NCI-H2029 treated with DMSO at 0.1 percent for 48 hours (cell line): ENCODE measurements around the gene MXD1.

ENCODE experiments used
- DNase-seq: peaks from one replicate; lab custom pipeline; 2025; lab: John Stamatoyannopoulos, UW

Gene MXD1

GRCh38 chr2:69952336-69953115, 37.6 kb downstream of the MXD1 start:
- no peak for DNase-seq

GRCh38 chr2:69954084-69954483, 39.2 kb downstream of the MXD1 start:
- no peak for DNase-seq

- DNase-seq = no peak
Observed at GRCh38 chr2:69955029-69955428, 40.1 kb downstream of the MXD1 start.

DNA sequence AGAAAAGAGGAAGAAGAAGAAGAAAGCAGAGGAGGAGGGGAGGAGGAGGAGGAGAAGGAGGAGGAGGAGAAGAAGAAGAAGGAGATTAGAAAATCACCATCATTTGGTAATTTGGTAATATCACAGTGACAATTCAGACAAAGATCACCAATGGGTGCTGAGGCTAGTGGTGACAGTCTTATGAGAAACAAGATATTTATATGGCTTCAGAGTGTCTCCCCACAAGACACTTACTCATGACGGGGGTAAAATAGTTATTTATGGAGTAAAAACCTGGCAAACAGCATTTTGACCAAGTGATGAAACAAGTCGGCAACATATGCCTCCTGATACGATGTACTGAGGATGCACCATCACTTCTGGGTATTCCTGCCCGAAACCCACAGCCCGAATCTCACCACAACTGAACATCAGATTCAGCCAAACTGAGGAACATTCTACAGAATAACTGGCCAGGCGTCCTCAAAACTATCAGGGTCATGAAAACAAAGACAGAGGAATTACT, 41.6 kb downstream of the MXD1 start:
- DNase-seq = no peak

DNA sequence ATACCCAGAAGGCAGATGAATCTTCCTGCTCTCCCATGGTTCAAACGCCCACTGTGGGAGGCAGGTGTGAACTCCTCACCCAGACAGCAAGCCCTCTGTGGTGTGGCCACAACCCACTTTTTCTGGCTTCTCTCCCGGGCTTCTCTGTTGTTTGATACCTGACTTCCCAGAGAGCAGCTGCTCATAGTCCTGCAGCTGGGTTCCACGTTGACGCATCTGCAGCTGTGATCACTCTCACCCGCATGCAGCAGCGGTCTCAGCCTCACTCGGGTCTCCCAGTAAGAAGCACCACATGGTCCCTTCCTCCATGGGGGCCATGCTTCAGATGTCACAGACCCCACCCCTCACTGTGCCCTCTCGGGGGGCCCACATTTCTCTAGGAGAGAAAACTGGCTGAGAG, 43.1 kb downstream of the MXD1 start:
- no peak for DNase-seq

GRCh38 chr2:69958480-69958879, 43.6 kb downstream of the MXD1 start:
- no peak for DNase-seq

DNA sequence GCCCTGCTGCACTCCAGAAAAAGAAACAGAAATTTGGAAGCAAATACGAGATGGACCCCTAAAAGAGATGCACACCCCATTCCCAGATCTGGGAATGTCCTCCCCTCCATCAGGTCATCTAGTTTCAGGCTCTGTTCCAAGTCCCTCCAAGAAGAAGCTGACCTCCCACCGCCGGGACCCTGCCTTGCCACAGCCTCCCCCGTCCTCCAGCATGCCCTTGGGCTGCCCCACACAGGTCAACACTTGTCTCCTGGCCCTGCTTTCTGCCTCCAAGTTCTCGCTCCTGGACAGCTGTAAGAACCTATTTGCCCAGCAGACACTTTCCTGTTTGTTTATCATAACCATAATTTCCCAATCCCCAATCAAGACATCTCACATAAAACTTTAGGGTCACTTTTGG, 44.5 kb downstream of the MXD1 start:
- no peak for DNase-seq

DNA sequence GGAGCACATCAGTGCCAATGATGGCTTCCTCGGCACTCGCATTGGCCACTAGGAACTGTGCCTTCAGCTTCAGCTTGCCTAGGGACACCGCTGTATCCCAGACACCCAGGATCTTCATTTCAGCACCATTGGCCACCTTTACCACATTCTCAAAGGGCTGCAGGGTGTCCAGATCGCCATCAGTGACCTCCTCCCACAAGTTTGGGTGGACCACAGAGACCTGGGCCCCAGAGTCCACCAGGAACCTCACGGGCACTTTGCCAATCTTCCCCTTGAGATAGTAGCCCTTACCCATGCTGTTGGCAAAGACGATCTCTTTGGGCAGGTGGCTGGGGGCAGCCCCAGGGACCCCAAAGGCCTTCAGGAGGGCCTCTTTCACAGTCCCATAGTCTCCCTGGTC, 45.9 kb downstream of the MXD1 start:
- DNase-seq = no peak

- no peak for DNase-seq
Observed at GRCh38 chr2:69961496-69961895, 46.6 kb downstream of the MXD1 start, which contains the start of gene ASPRV1. Gene ASPRV1 (minus strand): TSS chr2:69961631. CDS start chr2:69961436, 195 bp downstream.

- no peak for DNase-seq
Observed at GRCh38 chr2:69962986-69963730, 48.2 kb downstream of the MXD1 start.

DNA sequence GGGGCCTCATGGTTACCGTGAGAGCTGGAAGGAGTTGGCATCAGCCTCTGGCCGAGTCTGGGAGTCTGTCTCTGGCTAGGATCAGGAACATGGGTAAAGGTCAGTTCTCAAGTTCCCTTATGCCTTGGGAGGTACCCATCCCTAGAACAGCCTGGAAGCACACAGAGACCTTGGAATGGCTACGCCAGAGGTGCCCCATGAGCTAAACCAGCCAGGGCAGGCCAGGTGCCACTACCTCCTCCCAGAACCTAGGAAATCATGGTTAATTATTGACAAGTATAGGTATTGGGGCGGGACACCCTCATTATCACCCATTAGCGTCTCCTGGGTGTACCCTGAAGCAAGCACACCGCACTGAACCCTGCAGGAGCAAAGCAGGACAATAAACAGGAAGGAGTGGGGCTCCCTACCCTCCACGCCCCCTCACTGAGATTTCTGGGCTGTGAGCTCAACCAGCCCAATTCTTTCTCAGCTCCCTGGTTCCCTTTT, 49.5 kb downstream of the MXD1 start:
- DNase-seq = no peak

DNA sequence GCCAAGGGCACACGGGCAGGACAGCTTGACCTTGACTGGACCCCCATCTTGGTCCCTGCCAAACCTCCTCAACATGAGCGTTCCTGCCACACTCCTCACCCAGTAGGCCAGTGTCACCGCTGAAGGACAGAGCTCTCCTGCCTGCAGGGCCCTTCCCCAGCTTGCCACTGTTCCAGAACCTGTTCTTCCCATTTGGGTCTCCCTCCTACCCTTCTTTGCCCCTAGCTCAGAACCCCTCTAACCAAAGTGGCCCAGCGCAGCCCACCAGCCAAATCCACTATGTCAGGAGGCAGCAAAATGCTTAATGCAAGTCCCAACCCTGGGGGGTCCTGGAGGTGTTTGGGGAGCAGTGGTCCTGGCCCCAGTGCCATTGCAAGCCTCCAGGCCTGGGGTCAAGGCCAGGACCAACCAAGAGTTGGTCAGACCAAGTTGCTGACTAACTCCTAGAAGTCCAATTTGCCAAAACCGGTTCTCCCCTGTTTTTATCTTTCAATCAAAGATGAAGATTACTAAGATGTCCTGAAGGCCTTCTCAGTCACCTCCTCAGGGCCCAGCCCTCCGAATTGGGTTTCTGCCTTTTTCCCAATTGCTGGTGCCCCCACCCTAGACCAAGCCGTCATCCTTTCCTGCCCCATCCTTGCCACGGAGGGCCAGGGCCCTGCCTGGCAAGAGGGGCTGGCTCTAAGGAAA, 51.0 kb downstream of the MXD1 start:
- DNase-seq = no peak

DNA sequence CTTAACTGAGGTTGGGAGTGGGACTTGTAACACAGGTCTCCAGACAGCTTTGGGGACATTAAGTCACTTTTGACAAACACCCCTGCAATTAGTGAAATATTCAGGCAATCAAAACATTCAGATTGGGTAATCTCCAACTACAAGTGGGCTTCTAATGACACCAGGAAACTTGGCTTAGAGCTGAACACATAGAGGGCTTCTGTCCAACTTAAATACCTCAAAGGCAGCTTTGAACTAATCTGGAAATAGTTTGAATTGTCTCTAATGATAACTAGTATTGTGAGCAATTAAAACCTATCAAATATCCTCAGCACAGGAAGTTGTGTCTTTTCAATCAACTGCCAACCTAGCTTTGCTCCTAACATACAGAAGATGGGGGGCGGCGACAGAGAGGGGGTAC, 51.6 kb downstream of the MXD1 start:
- DNase-seq = no peak

DNA sequence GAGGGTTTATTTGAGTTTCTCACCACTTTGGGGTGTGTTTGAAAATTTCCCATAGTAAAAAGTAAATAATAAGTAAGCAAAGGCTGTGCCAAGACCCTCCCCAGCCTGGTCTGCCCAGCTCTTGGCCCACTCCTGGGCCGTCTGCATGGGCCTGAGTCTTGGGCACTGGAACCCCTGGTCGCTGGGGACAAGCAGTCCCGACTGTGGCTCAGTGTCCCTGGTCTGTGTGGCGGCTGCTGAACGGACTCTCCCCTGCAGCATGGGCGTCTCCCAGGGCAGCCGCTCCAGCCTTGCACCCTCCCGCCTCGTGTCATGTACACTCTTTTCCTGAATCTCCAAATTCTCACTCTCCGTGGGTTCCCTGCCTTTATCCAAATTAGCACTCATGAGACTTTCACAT, 53.7 kb downstream of the MXD1 start:
- DNase-seq = no peak

DNA sequence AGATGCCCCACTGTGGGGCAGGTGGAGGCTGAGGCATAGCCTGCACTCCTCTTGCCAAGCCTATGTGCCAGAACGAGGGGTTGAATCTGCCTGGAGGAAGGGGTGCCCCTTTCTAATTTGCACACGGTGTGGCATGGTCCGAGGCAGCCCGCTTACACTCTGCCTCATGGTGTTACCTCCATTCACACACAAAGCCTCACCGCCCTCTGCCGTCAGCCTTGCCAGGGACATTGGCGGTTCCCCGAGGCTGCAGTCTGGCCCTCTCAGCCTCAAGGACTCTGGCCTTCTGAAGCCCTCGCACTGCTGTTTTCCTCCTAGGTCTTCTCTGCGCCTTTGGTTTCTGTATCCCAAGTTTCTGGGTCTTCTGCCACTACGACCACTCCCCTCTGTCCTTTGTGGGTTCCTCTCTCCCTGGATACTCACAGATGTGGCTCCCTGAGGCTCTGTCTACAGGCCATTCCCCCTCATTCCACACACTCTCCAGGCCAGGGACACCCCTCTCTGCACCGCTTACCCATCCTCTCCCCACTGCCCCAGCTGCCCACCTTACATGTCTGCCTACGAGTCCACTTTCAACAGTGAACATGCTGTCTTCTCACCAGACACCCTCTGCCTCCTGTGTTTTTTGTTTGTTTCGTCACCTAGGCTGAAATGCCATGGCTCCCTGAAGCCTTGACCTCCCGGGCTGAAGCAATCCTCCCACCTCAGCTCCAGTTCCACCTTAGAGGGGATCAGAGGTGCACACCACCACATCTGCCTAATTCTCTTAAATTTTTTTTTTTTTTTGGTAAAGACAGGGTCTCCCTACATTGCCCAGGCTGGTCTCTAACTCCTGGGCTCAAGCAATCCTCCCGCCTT, 54.4 kb downstream of the MXD1 start:
- no peak for DNase-seq

GRCh38 chr2:69969991-69970390, 55.1 kb downstream of the MXD1 start:
- DNase-seq = no peak

GRCh38 chr2:69972822-69973221, 57.9 kb downstream of the MXD1 start:
- DNase-seq = no peak

GRCh38 chr2:69973335-69973735, 58.4 kb downstream of the MXD1 start:
- no peak for DNase-seq

DNA sequence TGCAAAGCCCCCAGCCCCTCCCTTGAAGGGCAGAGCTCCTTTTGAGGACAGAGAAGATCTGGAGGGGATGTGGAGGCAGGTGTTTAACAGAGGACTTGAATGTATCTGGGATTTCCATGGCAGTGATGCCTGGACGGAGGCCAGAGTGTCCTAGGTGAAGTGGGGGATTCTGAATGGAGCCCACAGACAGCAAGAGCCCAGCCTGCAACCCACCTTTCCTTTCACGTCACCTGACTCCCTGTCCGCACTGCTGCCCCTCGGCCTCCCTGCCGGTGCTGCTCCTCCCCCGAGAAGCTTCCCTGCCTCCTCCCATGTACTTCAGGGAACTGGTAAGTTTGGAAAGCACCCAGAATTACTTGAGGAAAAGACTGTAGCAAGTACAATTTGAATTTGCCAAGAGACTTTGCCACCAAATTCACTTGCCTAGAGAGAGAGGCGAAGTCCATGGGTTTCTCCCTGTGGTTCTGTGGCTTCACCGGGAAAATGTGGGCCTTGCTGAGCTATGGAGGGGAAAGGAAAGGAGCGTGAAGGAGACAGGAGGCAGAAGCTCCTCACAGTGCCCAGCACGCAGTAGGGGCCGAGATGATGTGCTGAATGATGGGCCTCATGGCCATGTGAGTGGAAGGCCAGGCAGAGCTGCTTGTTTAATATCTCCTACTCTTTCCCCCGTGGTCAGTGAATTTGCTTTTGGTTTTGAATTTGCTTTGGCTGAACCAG, 60.4 kb downstream of the MXD1 start:
- DNase-seq = no peak

- no peak for DNase-seq
Observed at GRCh38 chr2:69975853-69976462, 61.0 kb downstream of the MXD1 start.
